HS-5 (cell line): Measurements from ENCODE around the gene DAZAP1.

Experiments used
- DNase-seq: peaks from one replicate; pipeline ENCODE4 v3.0.0-alpha.2; 2012; ENCODE audit warnings: low read depth

The DAZAP1 gene

GRCh38 chr19:1459479-1459878, 52.1 kb downstream of the DAZAP1 start:
- DNase-seq, result no peak

DNA sequence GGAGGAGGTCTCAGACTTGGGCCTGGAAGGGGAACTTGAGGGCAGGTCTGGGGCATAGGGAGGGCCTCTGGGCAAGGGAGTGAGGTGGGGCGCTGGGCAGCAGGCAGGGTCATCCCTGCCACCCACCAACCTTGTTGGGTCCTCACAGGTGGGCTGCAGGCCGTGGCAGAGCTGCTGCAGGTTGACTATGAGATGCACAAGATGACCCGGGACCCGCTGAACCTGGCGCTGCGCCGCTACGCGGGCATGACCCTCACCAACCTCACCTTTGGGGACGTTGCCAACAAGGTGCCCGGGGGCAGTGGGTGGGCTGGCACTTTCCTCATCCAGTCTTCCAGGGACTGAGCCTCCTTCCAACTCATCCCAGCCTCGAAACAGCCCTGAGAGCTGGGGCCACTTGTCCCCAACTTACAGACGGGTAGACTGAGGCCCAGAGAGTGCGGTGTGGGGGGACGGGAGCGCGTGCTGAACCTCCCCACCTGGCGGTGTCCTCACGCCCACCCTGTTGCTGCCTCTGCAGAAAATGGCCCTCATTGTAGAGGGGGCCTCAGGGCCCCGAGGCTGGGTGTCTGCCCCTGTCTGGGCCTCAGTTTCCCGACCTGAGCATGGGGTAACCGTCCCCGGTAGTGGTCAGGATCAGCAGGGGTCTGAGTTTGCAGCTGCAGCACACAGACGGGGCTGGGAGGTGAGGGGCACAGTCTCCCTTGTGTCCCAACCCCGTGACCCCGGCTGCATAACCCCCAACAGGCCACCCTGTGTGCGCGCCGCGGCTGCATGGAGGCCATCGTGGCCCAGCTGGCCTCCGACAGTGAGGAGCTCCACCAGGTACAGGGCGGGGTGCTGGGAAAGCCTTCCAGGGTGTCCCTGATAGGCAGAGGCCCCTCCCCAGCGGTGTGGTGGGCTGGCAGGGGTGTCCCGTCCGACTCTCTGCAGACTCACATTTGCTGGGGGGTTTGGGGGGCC, 52.9 kb downstream of the DAZAP1 start:
- DNase-seq, result no peak

DNA sequence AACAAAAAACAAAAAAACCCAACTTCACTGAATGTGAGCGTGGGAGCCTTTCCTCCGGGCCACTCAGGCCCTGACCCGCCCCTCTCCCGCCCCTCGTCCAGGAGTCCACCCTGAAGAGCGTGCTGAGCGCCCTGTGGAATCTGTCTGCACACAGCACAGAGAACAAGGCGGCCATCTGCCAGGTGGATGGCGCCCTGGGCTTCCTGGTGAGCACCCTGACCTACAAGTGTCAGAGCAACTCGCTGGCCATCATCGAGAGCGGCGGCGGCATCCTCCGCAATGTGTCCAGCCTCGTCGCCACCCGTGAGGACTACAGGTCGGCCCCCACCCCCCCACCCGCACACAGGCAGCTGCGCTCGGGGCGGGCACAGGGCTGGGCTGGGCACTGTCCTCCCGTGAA, 54.5 kb downstream of the DAZAP1 start:
- DNase-seq, result no peak

GRCh38 chr19:1465191-1466016, 58.0 kb downstream of the DAZAP1 start:
- no peak for DNase-seq

GRCh38 chr19:1466018-1466460, 58.7 kb downstream of the DAZAP1 start:
- no peak for DNase-seq

DNA sequence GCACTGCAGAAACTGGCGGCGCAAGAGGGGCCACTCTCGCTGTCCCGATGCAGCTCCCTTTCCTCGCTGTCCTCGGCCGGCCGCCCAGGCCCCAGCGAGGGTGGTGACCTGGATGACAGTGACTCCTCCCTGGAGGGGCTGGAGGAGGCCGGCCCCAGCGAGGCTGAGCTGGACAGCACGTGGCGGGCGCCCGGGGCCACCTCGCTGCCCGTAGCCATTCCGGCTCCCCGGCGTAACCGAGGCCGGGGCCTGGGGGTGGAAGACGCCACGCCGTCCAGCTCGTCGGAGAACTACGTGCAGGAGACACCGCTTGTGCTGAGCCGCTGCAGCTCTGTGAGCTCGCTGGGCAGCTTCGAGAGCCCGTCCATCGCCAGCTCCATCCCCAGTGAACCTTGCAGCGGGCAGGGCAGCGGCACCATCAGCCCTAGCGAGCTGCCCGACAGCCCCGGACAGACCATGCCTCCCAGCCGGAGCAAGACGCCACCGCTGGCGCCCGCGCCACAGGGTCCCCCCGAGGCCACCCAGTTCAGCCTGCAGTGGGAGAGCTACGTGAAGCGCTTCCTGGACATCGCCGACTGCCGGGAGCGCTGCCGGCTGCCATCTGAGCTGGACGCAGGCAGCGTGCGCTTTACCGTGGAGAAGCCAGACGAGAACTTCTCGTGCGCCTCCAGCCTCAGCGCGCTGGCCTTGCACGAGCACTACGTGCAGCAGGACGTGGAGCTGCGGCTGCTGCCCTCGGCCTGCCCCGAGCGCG, 59.3 kb downstream of the DAZAP1 start:
- DNase-seq, result no peak

DNA sequence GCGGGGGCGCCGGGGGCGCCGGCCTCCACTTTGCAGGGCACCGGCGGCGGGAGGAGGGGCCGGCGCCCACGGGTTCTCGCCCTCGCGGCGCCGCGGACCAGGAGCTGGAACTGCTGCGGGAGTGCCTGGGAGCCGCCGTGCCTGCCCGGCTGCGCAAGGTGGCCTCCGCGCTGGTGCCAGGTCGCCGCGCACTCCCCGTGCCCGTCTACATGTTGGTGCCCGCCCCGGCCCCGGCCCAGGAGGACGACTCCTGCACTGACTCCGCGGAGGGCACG, 59.8 kb downstream of the DAZAP1 start:
- no peak for DNase-seq

GRCh38 chr19:1467490-1468273, 60.3 kb downstream of the DAZAP1 start:
- DNase-seq, result no peak

DNA sequence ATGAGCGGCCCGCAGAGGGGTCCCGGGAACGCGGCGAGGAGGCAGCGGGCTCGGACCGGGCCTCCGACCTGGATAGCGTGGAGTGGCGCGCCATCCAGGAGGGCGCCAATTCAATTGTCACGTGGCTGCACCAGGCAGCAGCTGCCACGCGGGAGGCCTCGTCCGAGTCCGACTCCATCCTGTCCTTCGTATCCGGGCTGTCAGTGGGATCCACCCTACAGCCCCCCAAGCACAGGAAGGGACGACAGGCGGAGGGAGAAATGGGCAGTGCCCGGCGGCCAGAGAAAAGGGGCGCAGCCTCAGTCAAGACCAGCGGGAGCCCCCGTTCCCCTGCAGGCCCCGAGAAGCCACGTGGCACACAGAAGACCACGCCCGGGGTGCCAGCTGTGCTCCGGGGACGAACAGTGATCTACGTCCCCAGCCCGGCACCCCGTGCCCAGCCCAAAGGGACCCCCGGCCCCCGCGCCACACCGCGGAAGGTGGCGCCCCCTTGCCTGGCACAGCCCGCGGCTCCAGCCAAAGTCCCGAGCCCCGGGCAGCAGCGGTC, 61.0 kb downstream of the DAZAP1 start:
- no peak for DNase-seq

DNA sequence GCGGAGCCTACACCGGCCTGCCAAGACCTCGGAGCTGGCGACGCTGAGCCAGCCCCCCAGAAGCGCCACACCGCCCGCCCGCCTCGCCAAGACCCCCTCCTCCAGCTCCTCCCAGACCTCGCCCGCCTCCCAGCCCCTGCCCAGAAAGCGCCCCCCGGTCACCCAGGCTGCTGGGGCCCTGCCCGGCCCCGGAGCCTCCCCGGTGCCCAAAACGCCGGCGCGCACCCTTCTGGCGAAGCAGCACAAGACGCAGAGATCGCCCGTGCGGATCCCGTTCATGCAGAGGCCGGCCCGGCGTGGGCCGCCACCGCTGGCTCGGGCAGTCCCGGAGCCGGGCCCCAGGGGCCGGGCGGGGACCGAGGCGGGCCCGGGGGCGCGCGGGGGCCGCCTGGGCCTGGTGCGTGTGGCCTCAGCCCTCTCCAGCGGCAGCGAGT, 61.5 kb downstream of the DAZAP1 start:
- DNase-seq, result no peak

DNA sequence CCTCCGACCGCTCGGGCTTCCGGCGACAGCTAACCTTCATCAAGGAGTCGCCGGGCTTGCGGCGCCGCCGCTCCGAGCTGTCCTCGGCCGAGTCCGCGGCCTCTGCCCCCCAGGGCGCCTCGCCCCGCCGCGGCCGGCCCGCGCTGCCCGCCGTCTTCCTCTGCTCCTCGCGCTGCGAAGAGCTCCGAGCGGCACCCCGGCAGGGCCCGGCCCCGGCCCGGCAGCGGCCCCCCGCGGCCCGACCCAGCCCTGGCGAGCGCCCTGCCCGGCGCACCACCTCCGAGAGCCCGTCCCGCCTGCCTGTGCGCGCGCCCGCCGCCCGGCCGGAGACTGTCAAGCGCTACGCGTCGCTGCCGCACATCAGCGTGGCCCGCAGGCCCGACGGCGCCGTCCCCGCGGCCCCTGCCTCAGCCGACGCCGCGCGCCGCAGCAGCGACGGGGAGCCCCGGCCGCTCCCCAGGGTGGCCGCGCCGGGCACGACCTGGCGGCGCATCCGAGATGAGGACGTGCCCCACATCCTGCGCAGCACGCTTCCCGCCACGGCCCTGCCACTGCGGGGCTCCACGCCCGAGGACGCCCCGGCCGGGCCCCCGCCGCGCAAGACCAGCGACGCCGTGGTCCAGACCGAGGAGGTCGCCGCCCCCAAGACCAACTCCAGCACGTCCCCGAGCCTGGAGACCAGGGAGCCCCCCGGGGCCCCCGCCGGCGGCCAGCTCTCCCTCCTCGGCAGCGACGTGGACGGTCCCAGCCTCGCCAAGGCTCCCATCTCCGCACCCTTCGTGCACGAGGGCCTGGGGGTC, 62.1 kb downstream of the DAZAP1 start:
- no peak for DNase-seq

GRCh38 chr19:1470055-1470304, 62.6 kb downstream of the DAZAP1 start:
- no peak for DNase-seq

DNA sequence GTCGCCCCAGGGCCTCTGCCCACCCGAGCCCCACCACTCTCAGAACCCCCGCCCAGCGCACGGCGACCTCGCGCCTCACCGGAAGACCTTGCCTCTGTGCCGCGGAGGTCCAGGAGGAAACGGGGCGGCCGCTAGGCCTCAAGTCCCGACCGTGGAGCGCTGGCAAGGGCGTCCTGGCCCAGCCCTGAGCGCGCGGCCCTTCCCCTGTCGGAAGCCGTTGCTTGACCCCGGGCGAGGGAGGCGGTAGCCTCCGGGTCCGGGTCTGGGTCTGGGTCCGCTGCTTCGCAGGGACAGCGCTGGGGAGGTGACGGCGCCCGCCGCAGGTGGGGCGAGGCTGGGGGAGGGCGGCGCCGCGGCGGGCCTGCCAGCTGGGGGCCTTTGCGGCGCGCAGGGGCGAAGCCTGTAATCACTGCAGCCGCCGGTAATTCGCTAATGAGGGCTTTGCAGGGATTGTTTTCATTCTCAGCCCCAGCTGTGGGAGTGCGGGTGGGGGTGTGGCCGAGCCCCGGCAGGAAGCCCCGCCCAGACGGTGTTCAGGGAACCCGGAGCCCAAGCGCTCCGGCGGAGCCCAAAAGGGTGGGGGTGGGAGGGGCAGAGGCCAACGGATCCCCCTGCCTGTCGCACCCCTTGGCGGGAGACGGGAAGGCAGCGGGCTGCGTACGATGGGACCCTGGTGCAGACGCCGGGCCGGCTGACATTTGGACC, 63.1 kb downstream of the DAZAP1 start:
- no peak for DNase-seq

GRCh38 chr19:1471010-1471514, 63.7 kb downstream of the DAZAP1 start:
- DNase-seq, result no peak

DNA sequence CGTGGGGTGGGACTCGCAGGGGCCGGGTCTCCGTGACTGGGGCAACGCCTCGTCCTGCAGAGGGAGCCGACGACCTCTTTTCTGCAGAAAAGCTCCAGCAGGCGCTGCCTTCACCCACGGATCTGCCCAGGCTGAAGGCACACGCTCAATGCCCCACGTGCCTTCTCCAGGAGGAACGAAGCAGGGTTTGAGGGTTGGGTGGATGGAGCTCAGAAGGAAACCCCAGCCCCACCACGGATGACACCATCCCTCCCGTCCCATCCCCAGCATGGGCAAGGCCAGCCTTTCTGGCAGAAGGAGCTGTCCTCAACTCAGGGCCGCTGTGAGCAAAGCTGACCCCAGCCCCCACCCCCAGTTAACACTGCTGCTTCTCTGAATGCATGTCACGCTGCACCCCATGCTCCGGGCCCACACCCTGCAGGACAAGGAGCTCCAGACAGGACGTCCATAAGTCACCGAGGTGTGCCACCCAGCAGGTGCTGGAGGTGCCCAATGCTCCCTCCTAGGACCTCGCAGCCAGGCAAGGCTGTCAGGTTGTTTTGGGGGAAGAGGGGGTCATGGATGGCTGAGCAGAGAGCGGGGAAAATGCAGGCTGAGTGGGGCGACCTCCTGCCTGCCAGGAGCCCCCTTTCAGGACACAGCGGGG, 64.3 kb downstream of the DAZAP1 start:
- DNase-seq, result no peak

- no peak for DNase-seq
Measured at GRCh38 chr19:1472231-1473084, 65.1 kb downstream of the DAZAP1 start.

DNA sequence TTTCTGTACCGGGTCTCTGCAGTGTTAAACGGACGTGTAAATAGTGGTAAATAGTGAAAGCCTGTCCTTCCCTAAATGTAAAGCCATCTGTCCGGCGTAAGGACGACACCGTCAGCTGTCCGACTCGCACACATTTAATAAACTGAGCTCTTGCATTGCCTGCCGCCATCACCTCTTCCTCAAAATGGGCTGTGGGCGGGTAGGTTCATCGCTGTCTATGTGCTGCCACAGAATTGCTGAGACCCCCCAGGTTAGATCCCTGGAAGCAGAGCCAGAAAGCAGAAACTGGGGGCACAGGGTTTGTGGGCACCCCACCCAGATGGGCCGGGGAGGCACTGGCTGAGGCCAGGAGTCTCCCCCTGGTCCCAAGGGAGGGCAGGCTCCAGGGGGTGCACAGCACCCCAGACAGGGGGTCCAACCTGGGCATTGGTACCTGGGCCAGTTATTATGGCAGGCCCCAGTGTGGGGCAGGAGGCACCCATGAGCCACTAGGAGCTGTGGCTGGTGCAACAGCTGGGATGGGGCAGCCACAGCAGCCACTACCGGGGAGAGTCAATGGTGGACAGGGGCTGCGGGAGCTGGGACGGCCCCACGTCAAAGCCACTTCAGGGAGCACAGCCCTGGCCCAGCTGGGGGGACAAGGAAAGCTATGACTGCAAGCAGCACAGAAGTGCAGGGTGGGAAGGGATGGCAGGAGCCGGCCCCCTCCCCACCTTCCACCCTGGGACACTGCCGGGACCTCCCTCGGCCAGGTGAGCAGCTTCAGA, 65.9 kb downstream of the DAZAP1 start:
- DNase-seq, result no peak
